Stimulated activated CD4-positive, alpha-beta T cell treated with anti-CD3 and anti-CD28 coated beads, Interleukin-12 subunit alpha, Interleukin-12 subunit beta, amount 100 ng/mL, for 48 hours (primary cell): ENCODE measurements around the gene IL20.

Experiments used
- DNase-seq, 3 donors: peaks; one replicate each; pipeline ENCODE4 v3.0.0-alpha.2; 2020; ENCODE audit warnings: low read depth in 2 of 3, low spot score in 1 of 3

Gene IL20

DNA sequence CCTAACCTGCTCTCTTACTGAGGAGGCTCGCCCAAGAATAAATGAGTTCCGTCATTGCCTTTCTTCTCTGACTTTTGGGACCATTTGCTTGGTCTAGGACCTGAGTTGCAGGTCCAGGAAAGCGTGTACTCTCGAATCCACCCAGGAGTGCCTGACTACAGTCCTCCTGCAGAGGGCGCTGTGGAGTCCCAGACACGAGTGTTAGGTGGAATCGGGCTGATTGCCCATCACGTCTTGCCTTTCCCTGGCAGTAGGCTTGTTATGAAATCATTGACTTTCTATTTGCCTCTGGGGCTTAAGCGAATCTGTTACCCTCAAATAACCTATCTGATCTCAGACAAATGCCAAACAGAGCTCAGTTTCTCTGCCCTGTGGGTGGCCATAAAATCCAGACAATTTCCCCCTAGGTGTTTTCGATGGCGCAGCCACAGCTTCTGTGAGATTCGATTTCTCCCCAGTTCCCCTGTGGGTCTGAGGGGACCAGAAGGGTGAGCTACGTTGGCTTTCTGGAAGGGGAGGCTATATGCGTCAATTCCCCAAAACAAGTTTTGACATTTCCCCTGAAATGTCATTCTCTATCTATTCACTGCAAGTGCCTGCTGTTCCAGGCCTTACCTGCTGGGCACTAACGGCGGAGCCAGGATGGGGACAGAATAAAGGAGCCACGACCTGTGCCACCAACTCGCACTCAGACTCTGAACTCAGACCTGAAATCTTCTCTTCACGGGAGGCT, at the start of gene IL20:
Gene IL20, plus strand, starts transcription at position 685 of the 733 bp plus-strand sequence. CDS start 230 bp downstream, outside the sequence.
- peak; percentile 83 to 94 (median 84) for DNase-seq

DNA sequence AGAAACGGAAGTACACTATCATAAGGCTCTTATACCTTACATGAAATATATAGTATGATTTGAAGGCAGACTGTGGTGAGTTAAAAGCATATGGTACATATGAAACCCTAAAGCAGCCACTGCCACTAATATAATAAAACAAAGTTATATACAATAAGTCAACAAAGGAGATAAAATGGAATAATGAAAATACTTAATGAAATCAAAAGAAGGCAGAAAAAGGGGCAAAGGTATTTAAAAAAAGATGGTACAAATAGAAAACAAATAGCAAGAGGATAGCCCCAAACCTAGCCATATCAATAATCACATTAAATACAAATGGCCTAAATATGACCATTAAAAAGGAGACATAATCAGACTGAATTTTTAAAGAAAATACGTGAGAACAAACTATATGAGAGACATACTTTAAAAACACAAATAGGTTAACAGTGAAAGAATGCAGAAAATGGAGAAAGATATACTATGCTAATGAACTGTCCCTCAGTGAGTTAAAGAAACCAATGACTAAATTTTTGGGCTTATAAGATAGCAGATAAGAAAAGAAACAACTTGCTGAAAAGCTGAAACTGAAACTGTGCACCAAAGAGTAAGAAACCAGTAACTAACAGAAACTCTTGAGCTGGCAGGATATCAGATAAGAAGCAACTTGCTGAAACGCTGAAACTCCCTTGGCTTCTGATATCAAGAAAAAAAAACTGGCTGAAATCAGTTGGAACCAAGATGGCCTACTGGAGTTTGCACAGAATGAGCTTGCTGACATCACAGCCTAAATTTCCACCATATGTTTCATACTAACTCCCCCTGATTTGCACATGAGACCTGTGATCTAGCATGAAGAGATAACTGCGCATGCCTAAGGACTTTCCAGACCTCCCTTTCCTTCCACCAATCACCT, 48.8 kb upstream of the IL20 start:
- DNase-seq, result no peak

- no peak for DNase-seq
Observed at GRCh38 chr1:206821493-206821892, 43.9 kb upstream of the IL20 start.

DNA sequence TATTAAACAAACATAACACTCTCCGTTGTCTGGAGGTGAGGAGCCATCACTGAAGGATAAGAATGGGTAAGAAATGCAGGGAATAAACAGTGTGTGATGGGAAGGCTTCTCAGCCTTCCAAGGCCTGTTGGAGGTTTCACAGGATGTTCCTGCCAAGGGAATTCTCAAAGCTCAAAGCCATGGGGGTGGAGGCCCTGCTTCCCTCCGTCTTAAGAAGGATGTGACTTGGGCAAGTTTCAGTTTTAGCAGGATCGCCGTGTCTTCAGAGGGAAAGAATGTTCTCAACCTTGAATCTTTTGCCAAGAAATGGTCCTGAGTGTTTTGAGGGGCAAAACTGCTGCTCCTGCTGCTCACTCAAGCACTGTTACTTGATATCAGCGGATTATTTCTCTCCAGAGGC, 41.7 kb upstream of the IL20 start:
- no peak for DNase-seq

GRCh38 chr1:206824331-206824730, 41.1 kb upstream of the IL20 start:
- DNase-seq, result no peak

GRCh38 chr1:206826394-206826793, 39.0 kb upstream of the IL20 start:
- DNase-seq, result no peak

- no peak for DNase-seq
Observed at GRCh38 chr1:206828061-206828460, 37.4 kb upstream of the IL20 start.

GRCh38 chr1:206828765-206829164, 36.7 kb upstream of the IL20 start:
- DNase-seq, result no peak

- DNase-seq, result no peak
Observed at GRCh38 chr1:206829282-206829681, 36.1 kb upstream of the IL20 start.

- no peak for DNase-seq
Observed at GRCh38 chr1:206829875-206830274, 35.5 kb upstream of the IL20 start.

DNA sequence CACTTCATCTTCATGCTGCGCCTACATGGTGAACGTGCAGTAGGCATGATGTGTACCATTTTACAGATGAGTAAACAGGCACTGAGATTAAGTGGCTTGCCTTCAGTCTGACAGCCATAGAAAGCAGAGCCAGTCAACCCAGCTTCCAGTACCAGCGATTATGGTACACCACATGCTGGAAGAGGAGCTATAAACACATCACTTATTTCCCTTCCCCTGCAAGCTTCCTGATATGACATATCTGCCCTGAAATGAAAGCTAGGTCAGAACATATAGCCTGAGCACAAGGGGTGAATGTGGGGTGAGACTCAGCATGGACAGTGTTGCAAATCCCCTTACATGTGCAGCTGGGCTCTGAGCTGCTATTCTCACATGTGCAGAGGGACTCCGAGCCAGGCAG, 33.8 kb upstream of the IL20 start:
- no peak for DNase-seq

- no peak for DNase-seq
Observed at GRCh38 chr1:206832352-206832880, 33.0 kb upstream of the IL20 start.

- no peak for DNase-seq
Observed at GRCh38 chr1:206833106-206833680, 32.2 kb upstream of the IL20 start.

GRCh38 chr1:206833801-206834200, 31.6 kb upstream of the IL20 start:
- no peak for DNase-seq

- no peak for DNase-seq
Observed at GRCh38 chr1:206834217-206834616, 31.2 kb upstream of the IL20 start.

DNA sequence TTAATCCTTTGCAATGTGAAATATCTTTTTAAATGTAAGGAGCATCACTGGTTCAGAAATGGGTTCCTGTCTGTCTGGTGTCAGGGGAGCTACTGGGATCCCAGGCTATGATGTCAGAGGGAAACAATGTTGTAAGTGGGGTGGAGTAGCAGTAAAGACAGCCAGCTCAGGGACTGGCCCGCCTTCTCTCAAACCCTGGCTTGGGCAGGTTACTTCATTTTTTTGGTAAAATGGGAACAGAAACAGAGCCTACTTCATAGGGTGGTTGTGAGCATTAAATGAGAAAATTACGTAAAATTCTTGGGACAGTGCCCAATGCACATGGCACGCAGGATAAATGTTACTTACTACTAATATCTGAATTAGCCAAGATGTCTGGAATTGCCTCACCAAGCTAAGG, 30.7 kb upstream of the IL20 start:
- no peak for DNase-seq

- no peak for DNase-seq
Observed at GRCh38 chr1:206835186-206835585, 30.2 kb upstream of the IL20 start.

DNA sequence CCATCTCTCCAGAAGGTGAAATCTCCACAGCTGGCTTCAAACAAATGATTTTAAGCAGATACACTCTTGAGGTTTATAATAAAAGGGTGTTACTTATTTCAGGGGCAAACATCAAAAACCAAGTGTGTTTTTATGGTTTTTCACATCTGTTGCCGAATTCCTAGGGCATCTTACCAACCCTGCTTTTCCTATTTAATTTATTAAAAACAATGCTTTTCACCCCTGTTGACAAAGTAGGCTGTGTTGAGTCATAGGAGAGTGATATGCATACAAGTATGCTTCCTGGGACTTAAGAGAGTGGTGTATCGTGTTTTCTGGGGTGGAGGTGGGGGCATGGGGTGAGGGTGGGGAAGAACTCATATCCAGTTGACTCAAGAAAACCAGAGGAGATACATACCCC, 29.3 kb upstream of the IL20 start:
- DNase-seq, result no peak

DNA sequence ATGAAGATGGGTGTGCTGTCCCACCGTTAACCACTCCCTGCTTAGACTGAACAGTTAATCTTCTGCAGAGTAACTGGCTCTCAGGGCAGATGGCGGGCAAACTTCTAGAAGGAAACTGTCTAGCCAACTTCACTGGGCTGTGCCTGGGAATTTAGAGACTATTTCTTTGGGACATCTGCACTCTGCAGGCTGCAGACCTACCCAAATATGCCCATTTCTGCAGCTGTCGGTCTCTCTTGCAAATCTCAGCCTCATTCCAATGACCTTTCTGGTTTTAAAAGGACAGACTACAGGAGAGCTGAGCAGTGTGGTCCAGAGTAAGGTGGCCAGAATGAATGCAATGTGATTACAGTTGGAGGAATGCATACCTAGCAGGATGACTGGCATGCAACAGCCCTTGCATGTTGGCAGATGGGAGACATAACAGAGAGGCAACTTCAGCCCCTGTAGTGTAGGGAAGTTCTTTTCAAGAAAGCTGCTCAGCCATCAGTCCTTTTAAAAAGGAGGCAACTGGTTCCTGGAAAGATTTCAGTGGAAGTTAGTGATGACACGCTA, 26.3 kb upstream of the IL20 start:
- no peak for DNase-seq

- DNase-seq, result no peak
Observed at GRCh38 chr1:206839857-206840256, 25.6 kb upstream of the IL20 start.

- no peak for DNase-seq
Observed at GRCh38 chr1:206841609-206842323, 23.7 kb upstream of the IL20 start.
